Endothelial cell of umbilical vein (primary cell): ENCODE results near the gene SDE2.

Source experiments
- CTCF ChIP-seq, 2 donors: IDR thresholded peaks; 1 replicate in 1 of 2; 2 replicates in 1 of 2; pipeline ENCODE4 v1.5.1; 2011; ENCODE audit warnings: low read length in 2 of 2, mild to moderate bottlenecking in 2 of 2, moderate library complexity in 2 of 2, control low read depth in 1 of 2, inconsistent platforms in 1 of 2, low read depth in 1 of 2; ENCODE audit not compliant: insufficient read depth in 1 of 2; ENCODE audit errors: extremely low read depth in 1 of 2
- EZH2 ChIP-seq: IDR thresholded peaks from 2 replicates; pipeline ENCODE4 v1.6.1; 2012; ENCODE audit warnings: borderline replicate concordance, low read depth, mild to moderate bottlenecking, moderate library complexity, low read length, inconsistent platforms; ENCODE audit not compliant: severe bottlenecking
- FOS ChIP-seq: IDR thresholded peaks from 2 replicates; pipeline ENCODE4 v1.6.1; 2011; ENCODE audit warnings: mild to moderate bottlenecking, low read length, moderate library complexity, borderline replicate concordance; ENCODE audit not compliant: insufficient read depth
- GATA2 ChIP-seq: IDR thresholded peaks from 2 replicates; pipeline ENCODE4 v1.7.0; 2011; ENCODE audit warnings: low read depth, mild to moderate bottlenecking, moderate library complexity, mixed read lengths, low read length; ENCODE audit not compliant: insufficient read length, insufficient read depth
- JUN ChIP-seq: IDR thresholded peaks from 2 replicates; pipeline ENCODE4 v1.6.1; 2011; ENCODE audit warnings: borderline replicate concordance, low read depth; ENCODE audit not compliant: insufficient read length, insufficient read depth
- MAX ChIP-seq: IDR thresholded peaks from 2 replicates; pipeline ENCODE4 v1.6.1; 2011; ENCODE audit not compliant: insufficient read depth, insufficient read length
- POLR2A ChIP-seq: IDR thresholded peaks from 2 replicates; pipeline ENCODE4 v1.6.1; 2012; ENCODE audit warnings: low read depth, mild to moderate bottlenecking, control low read depth, low read length
- POLR2AphosphoS5 ChIP-seq: IDR thresholded peaks from 2 replicates; pipeline ENCODE4 v1.6.1; 2012; ENCODE audit warnings: low read depth, mild to moderate bottlenecking, control low read depth, low read length, moderate library complexity; ENCODE audit not compliant: insufficient read depth

- TF ChIP-seq CTCF (IDR thresholded peaks at IDR 0.05; ENCODE audit: extremely low read depth in 1 of 2, insufficient read depth in 1 of 2, low read depth in 1 of 2, low read length in 2 of 2) (no peak), POLR2AphosphoS5 (no peak), POLR2A (no peak), EZH2 (no peak), GATA2 (no peak), FOS (no peak), MAX (no peak), JUN (no peak)
These were observed 48.4 kb upstream of the SDE2 start for GRCh38 chr1:226047495-226047894.
